ENCODE results near the gene DNMBP.

DNMBP gene

DNA sequence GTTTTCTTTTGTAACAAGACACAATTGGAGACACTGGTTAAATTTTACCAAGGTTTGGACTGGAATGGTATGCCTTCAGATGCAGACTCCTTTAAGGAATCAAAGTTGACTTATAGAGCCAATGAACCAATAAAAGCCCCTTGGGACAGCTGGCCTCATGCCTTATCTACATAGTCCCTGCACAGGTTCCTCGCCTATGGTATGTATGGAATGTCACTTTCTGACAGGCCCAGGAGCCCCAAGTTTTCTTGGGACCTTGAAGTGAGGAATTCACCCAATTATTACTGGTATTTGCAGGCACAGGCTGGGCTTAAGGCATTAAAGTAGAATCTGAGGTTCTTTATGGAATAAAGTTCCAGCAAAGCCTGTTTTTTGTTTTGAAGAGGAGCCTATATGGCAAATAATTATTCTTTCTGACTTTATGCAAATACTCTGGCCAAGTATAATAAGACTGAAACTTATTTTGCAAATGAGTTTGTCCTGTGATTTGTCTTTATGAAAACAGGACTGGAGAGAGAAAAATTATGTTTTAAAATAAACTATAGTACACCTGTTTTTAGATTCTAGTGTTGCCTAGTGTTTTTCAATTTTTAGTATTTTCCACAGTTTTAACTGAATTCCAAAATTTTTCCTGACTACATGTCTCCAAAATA is 24.1 kb upstream of the DNMBP start:
- in situ Hi-C loops (cut with MboI; ENCODE audit: low sequenced_read_pairs, unreplicated experiment) = no loop called here
- TF ChIP-seq CTCF (IDR thresholded peaks at IDR 0.05; ENCODE audit: borderline replicate concordance, control extremely low read depth, extremely low read depth, insufficient read depth, missing control alignments) = no peak
- DNase-seq (ENCODE audit: low spot score) = no peak

GRCh38 chr10:100027416-100027815 is 17.7 kb upstream of the DNMBP start:
- no peak for TF ChIP-seq CTCF (IDR thresholded peaks at IDR 0.05; ENCODE audit: borderline replicate concordance, control extremely low read depth, extremely low read depth, insufficient read depth, missing control alignments)
- in situ Hi-C loops (cut with MboI; ENCODE audit: low sequenced_read_pairs, unreplicated experiment) = no loop called here
- no peak for DNase-seq (ENCODE audit: low spot score)

- TF ChIP-seq CTCF (IDR thresholded peaks at IDR 0.05; ENCODE audit: borderline replicate concordance, control extremely low read depth, extremely low read depth, insufficient read depth, missing control alignments) = no peak
- in situ Hi-C loops (cut with MboI; ENCODE audit: low sequenced_read_pairs, unreplicated experiment) = no loop called here
- no peak for DNase-seq (ENCODE audit: low spot score)
These were observed 15.8 kb upstream of the DNMBP start for GRCh38 chr10:100025576-100025975.

- no peak for DNase-seq (ENCODE audit: low spot score)
- in situ Hi-C loops (cut with MboI; ENCODE audit: low sequenced_read_pairs, unreplicated experiment) = no loop called here
- no peak for TF ChIP-seq CTCF (IDR thresholded peaks at IDR 0.05; ENCODE audit: borderline replicate concordance, control extremely low read depth, extremely low read depth, insufficient read depth, missing control alignments)
These were observed 15.0 kb upstream of the DNMBP start for GRCh38 chr10:100024748-100025147.

- no peak for DNase-seq (ENCODE audit: low spot score)
- in situ Hi-C loops (cut with MboI; ENCODE audit: low sequenced_read_pairs, unreplicated experiment) = no loop called here
- TF ChIP-seq CTCF (IDR thresholded peaks at IDR 0.05; ENCODE audit: borderline replicate concordance, control extremely low read depth, extremely low read depth, insufficient read depth, missing control alignments) = no peak
These were observed 12.7 kb upstream of the DNMBP start for GRCh38 chr10:100022403-100022802.

DNA sequence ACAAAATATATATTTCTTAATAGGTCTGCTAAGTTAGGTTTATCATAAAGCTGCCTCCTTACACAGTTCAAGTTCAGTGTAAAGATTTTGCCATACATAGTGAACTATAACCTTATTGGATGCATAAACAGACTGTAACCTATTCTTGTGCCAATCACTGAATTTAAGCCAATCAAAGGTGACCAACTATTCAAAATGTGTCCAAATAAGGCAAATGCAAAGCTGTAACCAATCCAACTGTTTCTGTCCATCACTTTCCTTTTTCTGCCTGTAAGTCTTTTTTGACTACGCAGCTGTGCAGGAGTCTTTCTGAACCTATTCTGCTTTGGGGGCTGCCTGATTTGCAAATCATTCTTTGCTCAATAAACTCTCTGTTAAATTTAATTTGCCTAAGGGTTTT is 11.6 kb upstream of the DNMBP start:
- in situ Hi-C loops (cut with MboI; ENCODE audit: low sequenced_read_pairs, unreplicated experiment) = no loop called here
- DNase-seq (ENCODE audit: low spot score) = no peak
- TF ChIP-seq CTCF (IDR thresholded peaks at IDR 0.05; ENCODE audit: borderline replicate concordance, control extremely low read depth, extremely low read depth, insufficient read depth, missing control alignments) = no peak

Measured in GM13976 (cell line).